ENCODE data around the gene WDR77.

The WDR77 gene

GRCh38 chr1:111422546-111423391, 26.3 kb downstream of the WDR77 start:
- no peak for FAIRE-seq

GRCh38 chr1:111420377-111420776, 28.7 kb downstream of the WDR77 start:
- FAIRE-seq: no peak

- FAIRE-seq: no peak
Observed at GRCh38 chr1:111419037-111419436, 30.0 kb downstream of the WDR77 start.

GRCh38 chr1:111417755-111418154, 31.3 kb downstream of the WDR77 start:
- FAIRE-seq: no peak

- no peak for FAIRE-seq
Observed at GRCh38 chr1:111415461-111415860, 33.6 kb downstream of the WDR77 start.

- no peak for FAIRE-seq
Observed at GRCh38 chr1:111414756-111415155, 34.3 kb downstream of the WDR77 start.

GRCh38 chr1:111412839-111413238, 36.2 kb downstream of the WDR77 start:
- FAIRE-seq: no peak

GRCh38 chr1:111407301-111407700, 41.8 kb downstream of the WDR77 start:
- no peak for FAIRE-seq

- no peak for FAIRE-seq
Observed at GRCh38 chr1:111406321-111406768, 42.7 kb downstream of the WDR77 start.

- no peak for FAIRE-seq
Observed at GRCh38 chr1:111404588-111404987, 44.5 kb downstream of the WDR77 start.

- FAIRE-seq: no peak
Observed at GRCh38 chr1:111402083-111402482, 47.0 kb downstream of the WDR77 start.

- no peak for FAIRE-seq
Observed at GRCh38 chr1:111399792-111400610, 49.1 kb downstream of the WDR77 start.

GRCh38 chr1:111392460-111392945, 56.6 kb downstream of the WDR77 start:
- FAIRE-seq: no peak

GRCh38 chr1:111392042-111392441, 57.0 kb downstream of the WDR77 start:
- no peak for FAIRE-seq
